Neuronal stem cell (in vitro differentiated cells): ENCODE results near the gene ADM.
A peak's percentile ranks its signal among the peaks of the same experiment; 100 is the strongest.

Experiments
- DNase-seq: peaks from one replicate; pipeline ENCODE4 v3.0.0-alpha.2; 2013; ENCODE audit warnings: low spot score
- H2AFZ ChIP-seq: one replicate; pipeline ENCODE4 v1.6.1; 2013; ENCODE audit warnings: mild to moderate bottlenecking, low read length, inconsistent platforms
- H2AK5ac ChIP-seq: 2 replicates; pipeline ENCODE4 v1.6.1; 2013; ENCODE audit warnings: low read depth, mild to moderate bottlenecking, inconsistent platforms, low read length, moderate library complexity, mixed read lengths
- H2BK120ac ChIP-seq: 2 replicates; pipeline ENCODE4 v1.6.1; 2013; ENCODE audit warnings: low read depth, mild to moderate bottlenecking, inconsistent platforms, low read length, moderate library complexity, mixed read lengths
- H2BK12ac ChIP-seq: one replicate; pipeline ENCODE4 v1.6.1; 2013; ENCODE audit warnings: low read length, inconsistent platforms
- H2BK15ac ChIP-seq: 2 replicates; pipeline ENCODE4 v1.6.1; 2013; ENCODE audit warnings: mild to moderate bottlenecking, low read length, inconsistent platforms, mixed read lengths
- H2BK5ac ChIP-seq: one replicate; pipeline ENCODE4 v1.6.1; 2013; ENCODE audit warnings: inconsistent platforms, mild to moderate bottlenecking, low read length, moderate library complexity
- H3K14ac ChIP-seq: one replicate; pipeline ENCODE4 v1.6.1; 2013; ENCODE audit warnings: low read length, inconsistent platforms
- H3K18ac ChIP-seq: 2 replicates; pipeline ENCODE4 v1.6.1; 2013; ENCODE audit warnings: low read length, inconsistent platforms
- H3K23ac ChIP-seq: 2 replicates; pipeline ENCODE4 v1.6.1; 2013; ENCODE audit warnings: low read depth, mild to moderate bottlenecking, mixed read lengths, low read length, inconsistent platforms; ENCODE audit not compliant: poor library complexity
- H3K27ac ChIP-seq: replicated peaks from 3 replicates; pipeline ENCODE4 v1.5.1; 2013; ENCODE audit warnings: low read length, inconsistent platforms
- H3K27me3 ChIP-seq, 3 experiments: 2 replicates each; pipeline ENCODE4 v1.6.1; 2013; ENCODE audit warnings: low read length in 3 of 3, mild to moderate bottlenecking in 2 of 3, inconsistent platforms in 1 of 3, low read depth in 1 of 3, mixed read lengths in 1 of 3, moderate library complexity in 1 of 3; ENCODE audit not compliant: control insufficient read depth in 3 of 3, insufficient read depth in 3 of 3
- H3K36me3 ChIP-seq, 2 donors: replicated peaks in 1 of 2; 2 replicates each; pipeline ENCODE4 v1.6.1; 2013; ENCODE audit warnings: low read length in 2 of 2; ENCODE audit not compliant: control insufficient read depth in 2 of 2, insufficient read depth in 2 of 2
- H3K4ac ChIP-seq: 2 replicates; pipeline ENCODE4 v1.6.1; 2013; ENCODE audit warnings: inconsistent platforms, mild to moderate bottlenecking, low read length, moderate library complexity
- H3K4me1 ChIP-seq, 2 donors: 1 replicate in 1 of 2; 2 replicates in 1 of 2; pipeline ENCODE4 v1.6.1; 2013; ENCODE audit warnings: low read length in 2 of 2, low read depth in 1 of 2; ENCODE audit not compliant: control insufficient read depth in 2 of 2, insufficient read depth in 1 of 2
- H3K4me2 ChIP-seq: one replicate; pipeline ENCODE4 v1.6.1; 2013; ENCODE audit warnings: mild to moderate bottlenecking, low read length, inconsistent platforms; ENCODE audit not compliant: insufficient read depth, poor library complexity, severe bottlenecking
- H3K4me3 ChIP-seq, 2 donors: 2 replicates each; pipeline ENCODE4 v1.5.1; 2013; ENCODE audit warnings: low read length in 2 of 2, mild to moderate bottlenecking in 2 of 2, inconsistent platforms in 1 of 2, moderate library complexity in 1 of 2
- H3K79me1 ChIP-seq: one replicate; pipeline ENCODE4 v1.6.1; 2013; ENCODE audit warnings: low read depth, mild to moderate bottlenecking, inconsistent platforms, low read length, moderate library complexity
- H3K9ac ChIP-seq: one replicate; pipeline ENCODE4 v1.6.1; 2013; ENCODE audit warnings: mild to moderate bottlenecking, low read depth, low read length, inconsistent platforms; ENCODE audit not compliant: poor library complexity
- H3K9me3 ChIP-seq, 2 donors: replicated peaks in 1 of 2; 2 replicates each; pipeline versions ENCODE3 to v1.6.1; 2013; ENCODE audit warnings: low read length in 2 of 2, mild to moderate bottlenecking in 2 of 2, inconsistent platforms in 1 of 2, low read depth in 1 of 2, mixed read lengths in 1 of 2, moderate library complexity in 1 of 2; ENCODE audit not compliant: control insufficient read depth in 2 of 2, insufficient read depth in 1 of 2
- H4K8ac ChIP-seq: one replicate; pipeline ENCODE4 v1.6.1; 2013; ENCODE audit warnings: low read depth, mild to moderate bottlenecking, inconsistent platforms, low read length, moderate library complexity
- H4K91ac ChIP-seq: one replicate; pipeline ENCODE4 v1.6.1; 2013; ENCODE audit warnings: low read length, low read depth, mild to moderate bottlenecking, inconsistent platforms; ENCODE audit not compliant: poor library complexity
- WGBS, 2 donors: extraction: QIAGEN DNeasy Blood & Tissue Kit; methylation state at CpG; one replicate each; pipeline ENCODE4 v1.1.7; 2013; ENCODE audit warnings: missing lambda C conversion rate in 2 of 2, mixed read lengths in 1 of 2; ENCODE audit not compliant: insufficient read length in 2 of 2, insufficient replicate concordance in 1 of 2; ENCODE audit errors: extremely low coverage in 2 of 2; 5-methylcytosine and 5-hydroxymethylcytosine counted together

Gene ADM

DNA sequence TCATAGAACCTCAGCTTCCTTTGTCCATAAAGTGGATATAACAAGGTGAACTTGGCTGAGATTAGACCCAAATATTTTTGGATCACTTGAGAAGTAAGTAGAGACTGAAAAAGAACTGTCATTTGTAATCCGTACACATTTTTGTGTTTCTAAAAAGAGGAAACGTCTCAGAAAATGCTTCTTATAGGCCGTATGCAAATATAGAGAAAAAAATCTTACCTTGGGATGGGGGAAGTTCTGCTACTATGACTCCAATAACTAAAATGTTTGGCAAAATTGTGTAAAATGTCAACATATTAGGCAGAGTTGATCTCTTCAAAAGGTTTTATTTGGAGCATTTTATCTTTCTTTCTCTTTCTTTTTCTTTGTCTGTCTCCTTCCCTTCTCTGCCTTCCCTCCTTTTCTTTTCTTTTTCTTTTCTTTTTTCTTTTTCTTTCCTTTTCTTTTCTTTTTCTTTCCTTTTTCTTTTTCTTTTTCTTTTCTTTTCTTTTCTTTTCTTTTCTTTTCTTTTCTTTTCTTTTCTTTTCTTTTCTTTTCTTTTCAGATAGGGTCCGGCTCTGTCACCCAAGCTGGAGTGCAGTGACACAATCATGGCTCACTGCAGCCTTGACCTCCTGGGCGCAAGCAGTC lies 48.2 kb downstream of the ADM start:
- Histone ChIP-seq H3K79me1 (no peaks in the 10 kb centered on the region), H3K18ac (no peak overlapping the region), H4K8ac (no peak overlapping the region), H2BK12ac (no peak overlapping the region), H2BK5ac (no peak overlapping the region), H3K9me3 (peaks cover 0 to 8% of the 10 kb centered on the region in 2 donors), H3K36me3 (no peaks in the 10 kb centered on the region), H3K4me3 (no peak overlapping the region), H2AK5ac (no peak overlapping the region), H3K4me1 (peaks cover 7 to 26% of the 10 kb centered on the region in 2 donors), H3K27me3 (no peaks in the 10 kb centered on the region), H3K27ac (peak overlapping the region; percentile 58), H2BK120ac (no peak overlapping the region), H3K14ac (no peak overlapping the region), H3K4me2 (no peak overlapping the region), H2AFZ (peak overlapping the region; percentile 65), H3K23ac (no peak overlapping the region), H3K9ac (no peak overlapping the region), H4K91ac (no peak overlapping the region), H3K4ac (no peak overlapping the region), H2BK15ac (no peak overlapping the region)
- WGBS, 2 donors: no CpG with 5 or more reads among the region's 5 CpGs
- no peak for DNase-seq

DNA sequence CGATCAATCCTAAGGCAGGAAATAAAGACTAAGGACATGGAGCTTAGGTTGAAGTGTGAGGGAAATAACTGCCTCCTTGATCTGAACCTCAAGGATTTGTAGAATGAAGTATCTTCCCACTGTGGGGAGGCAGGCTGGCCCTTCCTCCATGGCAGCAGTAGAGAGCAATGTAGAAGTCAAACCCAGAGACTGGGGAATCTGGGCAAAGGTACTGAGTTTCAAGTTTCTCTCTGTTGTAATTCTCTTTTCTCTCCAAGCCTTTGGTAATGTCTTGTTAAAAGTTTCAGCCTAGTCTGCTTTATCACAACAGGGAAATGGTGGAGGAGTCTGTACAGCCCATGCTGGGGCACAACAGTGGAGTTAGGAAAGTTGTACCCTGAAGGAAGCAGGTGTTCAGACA lies 49.5 kb downstream of the ADM start:
- no peak overlapping the region for H3K27ac ChIP-seq
- H3K23ac ChIP-seq: no peak overlapping the region
- H2AFZ ChIP-seq: no peak overlapping the region
- H2BK12ac ChIP-seq: no peak overlapping the region
- H3K14ac ChIP-seq: no peak overlapping the region
- no peaks in the 10 kb centered on the region for H3K79me1 ChIP-seq
- peaks cover 7 to 26% of the 10 kb centered on the region in 2 donors for H3K4me1 ChIP-seq
- no peak for DNase-seq
- H3K4me2 ChIP-seq: no peak overlapping the region
- no peak overlapping the region for H3K9ac ChIP-seq
- H3K36me3 ChIP-seq: no peaks in the 10 kb centered on the region
- H3K18ac ChIP-seq: no peak overlapping the region
- H2AK5ac ChIP-seq: no peak overlapping the region
- H3K9me3 ChIP-seq: peaks cover 0 to 12% of the 10 kb centered on the region in 2 donors
- no peak overlapping the region for H3K4ac ChIP-seq
- H2BK15ac ChIP-seq: no peak overlapping the region
- no peaks in the 10 kb centered on the region for H3K27me3 ChIP-seq
- H4K8ac ChIP-seq: no peak overlapping the region
- H3K4me3 ChIP-seq: no peak overlapping the region
- H4K91ac ChIP-seq: no peak overlapping the region
- WGBS, 2 donors: no CpG with 5 or more reads among the region's 1 CpG
- H2BK120ac ChIP-seq: no peak overlapping the region
- H2BK5ac ChIP-seq: no peak overlapping the region

- Histone ChIP-seq H3K9ac (no peak overlapping the region), H2BK5ac (no peak overlapping the region), H3K27me3 (no peaks in the 10 kb centered on the region), H3K79me1 (no peaks in the 10 kb centered on the region), H2BK15ac (no peak overlapping the region), H2AK5ac (no peak overlapping the region), H3K18ac (no peak overlapping the region), H3K23ac (no peak overlapping the region), H4K91ac (no peak overlapping the region), H3K14ac (no peak overlapping the region), H3K4me1 (peaks cover 7 to 24% of the 10 kb centered on the region in 2 donors), H2AFZ (no peak overlapping the region), H2BK12ac (no peak overlapping the region), H4K8ac (no peak overlapping the region), H3K4ac (no peak overlapping the region), H3K4me3 (no peak overlapping the region), H3K36me3 (no peaks in the 10 kb centered on the region), H3K27ac (no peak overlapping the region), H2BK120ac (no peak overlapping the region), H3K9me3 (peaks cover 0 to 17% of the 10 kb centered on the region in 2 donors), H3K4me2 (no peak overlapping the region)
- DNase-seq: no peak
- WGBS, 2 donors: no CpG with 5 or more reads among the region's 2 CpGs
Measured at GRCh38 chr11:10355257-10355661, 50.4 kb downstream of the ADM start.

GRCh38 chr11:10356161-10356560 lies 51.3 kb downstream of the ADM start:
- no peaks in the 10 kb centered on the region for H3K27me3 ChIP-seq
- peaks cover 7 to 15% of the 10 kb centered on the region in 2 donors for H3K4me1 ChIP-seq
- no peaks in the 10 kb centered on the region for H3K36me3 ChIP-seq
- no peak overlapping the region for H2BK5ac ChIP-seq
- no peak overlapping the region for H3K14ac ChIP-seq
- H3K27ac ChIP-seq: no peak overlapping the region
- H2BK15ac ChIP-seq: no peak overlapping the region
- peaks cover 0 to 17% of the 10 kb centered on the region in 2 donors for H3K9me3 ChIP-seq
- H2AK5ac ChIP-seq: no peak overlapping the region
- no peak overlapping the region for H2AFZ ChIP-seq
- H3K23ac ChIP-seq: no peak overlapping the region
- no peak overlapping the region for H4K8ac ChIP-seq
- H2BK120ac ChIP-seq: no peak overlapping the region
- no peak overlapping the region for H3K4me3 ChIP-seq
- no peak overlapping the region for H2BK12ac ChIP-seq
- H3K9ac ChIP-seq: no peak overlapping the region
- no peak overlapping the region for H3K18ac ChIP-seq
- H3K4me2 ChIP-seq: no peak overlapping the region
- no peak overlapping the region for H4K91ac ChIP-seq
- H3K4ac ChIP-seq: no peak overlapping the region
- DNase-seq: no peak
- H3K79me1 ChIP-seq: no peaks in the 10 kb centered on the region
